ENCODE results near the gene SIGLEC11.

SIGLEC11 gene

GRCh38 chr19:49912965-49913685 is 47.8 kb downstream of the SIGLEC11 start:
- TF ChIP-seq ZC3H10 (CRISPR knock-in tag; IDR thresholded peaks at IDR 0.05) (no peak), ZFP3 (CRISPR knock-in tag; IDR thresholded peaks at IDR 0.05) (no peak), ISL1 (CRISPR knock-in tag; IDR thresholded peaks at IDR 0.05) (no peak), ZFP30 (CRISPR knock-in tag; IDR thresholded peaks at IDR 0.05) (no peak)
- ATAC-seq, result no peak

GRCh38 chr19:49911381-49912145 is 49.4 kb downstream of the SIGLEC11 start:
- ATAC-seq, result no peak
- TF ChIP-seq TSHZ2 (CRISPR knock-in tag; IDR thresholded peaks at IDR 0.05), result no peak
- no peak for TF ChIP-seq SNAI2 (CRISPR knock-in tag; IDR thresholded peaks at IDR 0.05)
- TF ChIP-seq PPARA (CRISPR knock-in tag; IDR thresholded peaks at IDR 0.05; ENCODE audit: borderline replicate concordance), result no peak
- TF ChIP-seq TCF4 (CRISPR knock-in tag; IDR thresholded peaks at IDR 0.05; ENCODE audit: borderline replicate concordance), result no peak
- no peak for TF ChIP-seq CSDC2 (CRISPR knock-in tag; IDR thresholded peaks at IDR 0.05)
- no peak for TF ChIP-seq POU6F1 (CRISPR knock-in tag; IDR thresholded peaks at IDR 0.05; ENCODE audit: borderline replicate concordance, low read depth)

GRCh38 chr19:49910179-49910578 is 50.8 kb downstream of the SIGLEC11 start:
- TF ChIP-seq PATZ1 (CRISPR knock-in tag; IDR thresholded peaks at IDR 0.05; ENCODE audit: borderline replicate concordance) (no peak), ZFP30 (CRISPR knock-in tag; IDR thresholded peaks at IDR 0.05) (no peak), ESRRG (CRISPR knock-in tag; IDR thresholded peaks at IDR 0.05) (no peak), PPARA (CRISPR knock-in tag; IDR thresholded peaks at IDR 0.05; ENCODE audit: borderline replicate concordance) (no peak), TCF4 (CRISPR knock-in tag; IDR thresholded peaks at IDR 0.05; ENCODE audit: borderline replicate concordance) (no peak), RARB (CRISPR knock-in tag; IDR thresholded peaks at IDR 0.05) (no peak), ZNF70 (CRISPR knock-in tag; IDR thresholded peaks at IDR 0.05) (no peak), POU6F1 (CRISPR knock-in tag; IDR thresholded peaks at IDR 0.05; ENCODE audit: borderline replicate concordance, low read depth) (no peak), ARNTL (CRISPR knock-in tag; IDR thresholded peaks at IDR 0.05; ENCODE audit: borderline replicate concordance, low read depth) (no peak), CSDC2 (CRISPR knock-in tag; IDR thresholded peaks at IDR 0.05) (no peak), ZFP3 (CRISPR knock-in tag; IDR thresholded peaks at IDR 0.05) (no peak), TOX (CRISPR knock-in tag; IDR thresholded peaks at IDR 0.05; ENCODE audit: borderline replicate concordance) (no peak), OSR1 (CRISPR knock-in tag; IDR thresholded peaks at IDR 0.05) (no peak), TSHZ2 (CRISPR knock-in tag; IDR thresholded peaks at IDR 0.05) (no peak), ISL1 (CRISPR knock-in tag; IDR thresholded peaks at IDR 0.05) (no peak), GLIS3 (CRISPR knock-in tag; IDR thresholded peaks at IDR 0.05) (no peak)
- ATAC-seq, result no peak
